ENCODE results near the gene TULP4.

The TULP4 gene

DNA sequence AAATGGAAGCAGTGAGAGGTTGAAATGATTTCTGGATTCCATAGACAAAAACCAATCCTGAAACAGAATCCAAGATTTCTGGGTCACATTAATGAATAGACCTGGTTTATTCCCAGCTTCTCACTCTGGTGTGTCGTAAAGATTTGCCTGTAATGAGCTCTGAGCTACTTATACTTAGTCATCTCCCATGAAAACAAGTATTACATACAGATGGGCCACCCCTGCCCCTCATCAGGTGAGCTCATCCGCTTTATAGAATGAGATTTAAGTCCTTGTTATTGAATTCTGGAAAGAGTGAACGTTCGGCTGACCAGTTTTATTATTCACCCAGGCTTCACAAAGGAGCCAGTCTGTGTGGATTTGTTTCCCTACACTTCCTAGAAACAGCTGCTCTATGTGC is 200.5 kb downstream of the TULP4 start:
- Histone ChIP-seq H3K36me3 (ENCODE audit: control insufficient read depth in 2 of 2, insufficient read depth in 1 of 2, low read length in 2 of 2) (peaks cover 0 to 7% of the 10 kb centered on the region in 2 experiments; a peak in 1 of 3 replicates), H3K4me3 (ENCODE audit: low read depth, low read length) (no peak overlapping the region), H3K27ac (ENCODE audit: extremely low read depth, low read depth, low read length) (no peak overlapping the region), H3K9me3 (ENCODE audit: control insufficient read depth, insufficient read depth, low read depth, low read length) (no peaks in the 10 kb centered on the region), H3K4me1 (ENCODE audit: control insufficient read depth, insufficient read depth, low read length) (no peaks in the 10 kb centered on the region)
- ChIA-PET POLR2A (no interaction called here), CTCF (interaction anchor here (0.6 to 1.7 kb wide), 3 partner anchors 9 to 797 kb away, joined by 3 to 6 read pairs (median 5); no protein-coding TSS in a partner anchor)
- peak; percentile 73; the same call in 1 of the 2 replicates for TF ChIP-seq ZNF10 (tag by site-specific recombination; IDR thresholded peaks at IDR 0.05)
- TF ChIP-seq, protein P1, sequence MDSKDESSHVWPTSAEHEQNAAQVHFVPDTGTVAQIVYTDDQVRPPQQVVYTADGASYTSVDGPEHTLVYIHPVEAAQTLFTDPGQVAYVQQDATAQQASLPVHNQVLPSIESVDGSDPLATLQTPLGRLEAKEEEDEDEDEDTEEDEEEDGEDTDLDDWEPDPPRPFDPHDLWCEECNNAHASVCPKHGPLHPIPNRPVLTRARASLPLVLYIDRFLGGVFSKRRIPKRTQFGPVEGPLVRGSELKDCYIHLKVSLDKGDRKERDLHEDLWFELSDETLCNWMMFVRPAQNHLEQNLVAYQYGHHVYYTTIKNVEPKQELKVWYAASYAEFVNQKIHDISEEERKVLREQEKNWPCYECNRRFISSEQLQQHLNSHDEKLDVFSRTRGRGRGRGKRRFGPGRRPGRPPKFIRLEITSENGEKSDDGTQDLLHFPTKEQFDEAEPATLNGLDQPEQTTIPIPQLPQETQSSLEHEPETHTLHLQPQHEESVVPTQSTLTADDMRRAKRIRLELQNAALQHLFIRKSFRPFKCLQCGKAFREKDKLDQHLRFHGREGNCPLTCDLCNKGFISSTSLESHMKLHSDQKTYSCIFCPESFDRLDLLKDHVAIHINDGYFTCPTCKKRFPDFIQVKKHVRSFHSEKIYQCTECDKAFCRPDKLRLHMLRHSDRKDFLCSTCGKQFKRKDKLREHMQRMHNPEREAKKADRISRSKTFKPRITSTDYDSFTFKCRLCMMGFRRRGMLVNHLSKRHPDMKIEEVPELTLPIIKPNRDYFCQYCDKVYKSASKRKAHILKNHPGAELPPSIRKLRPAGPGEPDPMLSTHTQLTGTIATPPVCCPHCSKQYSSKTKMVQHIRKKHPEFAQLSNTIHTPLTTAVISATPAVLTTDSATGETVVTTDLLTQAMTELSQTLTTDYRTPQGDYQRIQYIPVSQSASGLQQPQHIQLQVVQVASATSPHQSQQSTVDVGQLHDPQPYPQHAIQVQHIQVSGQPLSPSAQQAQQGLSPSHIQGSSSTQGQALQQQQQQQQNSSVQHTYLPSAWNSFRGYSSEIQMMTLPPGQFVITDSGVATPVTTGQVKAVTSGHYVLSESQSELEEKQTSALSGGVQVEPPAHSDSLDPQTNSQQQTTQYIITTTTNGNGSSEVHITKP (tag by site-specific recombination; IDR thresholded peaks at IDR 0.05), result peak; percentile 38; the same call in 1 of the 2 replicates
- no peak for TF ChIP-seq ZNF404 (tag by site-specific recombination; IDR thresholded peaks at IDR 0.05)

DNA sequence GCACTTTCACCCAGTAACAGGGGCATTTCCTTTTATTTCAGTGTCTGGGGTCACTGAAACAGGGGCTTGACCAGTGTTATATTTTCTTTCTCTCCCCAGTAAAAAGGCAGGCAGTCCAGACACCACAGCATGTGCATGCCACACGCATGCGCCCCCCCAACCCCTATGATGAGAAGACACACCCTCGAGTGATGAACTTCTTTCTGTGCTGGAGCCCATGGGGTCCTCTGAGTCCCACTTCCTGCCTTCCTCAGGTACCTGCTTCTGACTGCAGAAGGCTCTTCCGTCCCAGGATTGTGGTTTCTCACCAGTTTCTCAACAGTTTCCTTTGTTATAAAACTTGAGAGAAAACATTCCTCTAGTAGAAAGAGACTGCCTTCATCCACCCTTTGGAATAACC is 201.9 kb downstream of the TULP4 start:
- Histone ChIP-seq H3K4me3 (ENCODE audit: low read depth, low read length) (no peak overlapping the region), H3K9me3 (ENCODE audit: control insufficient read depth, insufficient read depth, low read depth, low read length) (no peaks in the 10 kb centered on the region), H3K27ac (ENCODE audit: extremely low read depth, low read depth, low read length) (no peak overlapping the region), H3K4me1 (ENCODE audit: control insufficient read depth, insufficient read depth, low read length) (0 out of 2 replicates have a peak, but pooled peaks cover 4% of the 10 kb centered on the region), H3K36me3 (ENCODE audit: control insufficient read depth in 2 of 2, insufficient read depth in 1 of 2, low read length in 2 of 2) (peaks cover 0 to 7% of the 10 kb centered on the region in 2 experiments; a peak in 1 of 3 replicates)
- TF ChIP-seq, protein P2, sequence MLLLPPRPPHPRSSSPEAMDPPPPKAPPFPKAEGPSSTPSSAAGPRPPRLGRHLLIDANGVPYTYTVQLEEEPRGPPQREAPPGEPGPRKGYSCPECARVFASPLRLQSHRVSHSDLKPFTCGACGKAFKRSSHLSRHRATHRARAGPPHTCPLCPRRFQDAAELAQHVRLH (tag by site-specific recombination; IDR thresholded peaks at IDR 0.05), result no peak
- TF ChIP-seq, protein P3, sequence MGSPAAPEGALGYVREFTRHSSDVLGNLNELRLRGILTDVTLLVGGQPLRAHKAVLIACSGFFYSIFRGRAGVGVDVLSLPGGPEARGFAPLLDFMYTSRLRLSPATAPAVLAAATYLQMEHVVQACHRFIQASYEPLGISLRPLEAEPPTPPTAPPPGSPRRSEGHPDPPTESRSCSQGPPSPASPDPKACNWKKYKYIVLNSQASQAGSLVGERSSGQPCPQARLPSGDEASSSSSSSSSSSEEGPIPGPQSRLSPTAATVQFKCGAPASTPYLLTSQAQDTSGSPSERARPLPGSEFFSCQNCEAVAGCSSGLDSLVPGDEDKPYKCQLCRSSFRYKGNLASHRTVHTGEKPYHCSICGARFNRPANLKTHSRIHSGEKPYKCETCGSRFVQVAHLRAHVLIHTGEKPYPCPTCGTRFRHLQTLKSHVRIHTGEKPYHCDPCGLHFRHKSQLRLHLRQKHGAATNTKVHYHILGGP (tag by site-specific recombination; IDR thresholded peaks at IDR 0.05), result no peak
- TF ChIP-seq ZNF266 (tag by site-specific recombination; IDR thresholded peaks at IDR 0.05; ENCODE audit: low read depth), result no peak
- ChIA-PET CTCF (interaction anchor here (1.0 to 1.7 kb wide), 3 partner anchors 293 to 300 kb away, joined by 3 to 5 read pairs (median 3); no protein-coding TSS in a partner anchor), POLR2A (no interaction called here)

DNA sequence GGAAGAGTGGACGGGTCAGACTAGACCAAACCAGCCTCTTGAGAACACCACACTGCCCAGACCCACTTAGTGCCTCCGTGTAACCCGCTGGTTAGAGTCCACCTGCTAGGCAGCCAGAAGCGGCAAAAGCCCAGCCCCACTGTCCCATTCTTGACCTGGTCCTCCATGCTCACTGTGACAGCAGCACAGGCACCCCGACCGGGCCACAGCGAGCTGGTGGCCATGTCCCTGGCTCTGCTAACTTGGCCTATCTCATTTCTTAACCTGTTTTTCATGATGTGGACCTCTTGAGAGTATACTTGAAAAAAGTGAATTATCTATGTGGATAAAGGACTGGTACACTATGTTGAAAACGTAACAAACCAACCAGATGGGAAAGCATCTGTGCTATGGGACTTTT is 202.7 kb downstream of the TULP4 start:
- Histone ChIP-seq H3K36me3 (ENCODE audit: control insufficient read depth in 2 of 2, insufficient read depth in 1 of 2, low read length in 2 of 2) (peaks cover 0 to 7% of the 10 kb centered on the region in 2 experiments; a peak in 1 of 3 replicates), H3K4me3 (ENCODE audit: low read depth, low read length) (no peak overlapping the region), H3K9me3 (ENCODE audit: control insufficient read depth, insufficient read depth, low read depth, low read length) (no peaks in the 10 kb centered on the region), H3K4me1 (ENCODE audit: control insufficient read depth, insufficient read depth, low read length) (0 out of 2 replicates have a peak, but pooled peaks cover 4% of the 10 kb centered on the region), H3K27ac (ENCODE audit: extremely low read depth, low read depth, low read length) (no peak overlapping the region)
- CTCF ChIA-PET, result interaction anchor here (0.5 to 1.6 kb wide), 3 partner anchors 93 to 301 kb away, joined by 3 read pairs; no protein-coding TSS in a partner anchor
- POLR2A ChIA-PET, result no interaction called here
- TF ChIP-seq ZNF707 (tag by site-specific recombination; IDR thresholded peaks at IDR 0.05), result no peak
- TF ChIP-seq, protein P4, sequence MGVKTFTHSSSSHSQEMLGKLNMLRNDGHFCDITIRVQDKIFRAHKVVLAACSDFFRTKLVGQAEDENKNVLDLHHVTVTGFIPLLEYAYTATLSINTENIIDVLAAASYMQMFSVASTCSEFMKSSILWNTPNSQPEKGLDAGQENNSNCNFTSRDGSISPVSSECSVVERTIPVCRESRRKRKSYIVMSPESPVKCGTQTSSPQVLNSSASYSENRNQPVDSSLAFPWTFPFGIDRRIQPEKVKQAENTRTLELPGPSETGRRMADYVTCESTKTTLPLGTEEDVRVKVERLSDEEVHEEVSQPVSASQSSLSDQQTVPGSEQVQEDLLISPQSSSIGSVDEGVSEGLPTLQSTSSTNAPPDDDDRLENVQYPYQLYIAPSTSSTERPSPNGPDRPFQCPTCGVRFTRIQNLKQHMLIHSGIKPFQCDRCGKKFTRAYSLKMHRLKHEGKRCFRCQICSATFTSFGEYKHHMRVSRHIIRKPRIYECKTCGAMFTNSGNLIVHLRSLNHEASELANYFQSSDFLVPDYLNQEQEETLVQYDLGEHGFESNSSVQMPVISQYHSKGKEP (tag by site-specific recombination; IDR thresholded peaks at IDR 0.05), result no peak
- TF ChIP-seq, protein P5, sequence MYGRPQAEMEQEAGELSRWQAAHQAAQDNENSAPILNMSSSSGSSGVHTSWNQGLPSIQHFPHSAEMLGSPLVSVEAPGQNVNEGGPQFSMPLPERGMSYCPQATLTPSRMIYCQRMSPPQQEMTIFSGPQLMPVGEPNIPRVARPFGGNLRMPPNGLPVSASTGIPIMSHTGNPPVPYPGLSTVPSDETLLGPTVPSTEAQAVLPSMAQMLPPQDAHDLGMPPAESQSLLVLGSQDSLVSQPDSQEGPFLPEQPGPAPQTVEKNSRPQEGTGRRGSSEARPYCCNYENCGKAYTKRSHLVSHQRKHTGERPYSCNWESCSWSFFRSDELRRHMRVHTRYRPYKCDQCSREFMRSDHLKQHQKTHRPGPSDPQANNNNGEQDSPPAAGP (tag by site-specific recombination; IDR thresholded peaks at IDR 0.05), result no peak
- TF ChIP-seq, protein P6, sequence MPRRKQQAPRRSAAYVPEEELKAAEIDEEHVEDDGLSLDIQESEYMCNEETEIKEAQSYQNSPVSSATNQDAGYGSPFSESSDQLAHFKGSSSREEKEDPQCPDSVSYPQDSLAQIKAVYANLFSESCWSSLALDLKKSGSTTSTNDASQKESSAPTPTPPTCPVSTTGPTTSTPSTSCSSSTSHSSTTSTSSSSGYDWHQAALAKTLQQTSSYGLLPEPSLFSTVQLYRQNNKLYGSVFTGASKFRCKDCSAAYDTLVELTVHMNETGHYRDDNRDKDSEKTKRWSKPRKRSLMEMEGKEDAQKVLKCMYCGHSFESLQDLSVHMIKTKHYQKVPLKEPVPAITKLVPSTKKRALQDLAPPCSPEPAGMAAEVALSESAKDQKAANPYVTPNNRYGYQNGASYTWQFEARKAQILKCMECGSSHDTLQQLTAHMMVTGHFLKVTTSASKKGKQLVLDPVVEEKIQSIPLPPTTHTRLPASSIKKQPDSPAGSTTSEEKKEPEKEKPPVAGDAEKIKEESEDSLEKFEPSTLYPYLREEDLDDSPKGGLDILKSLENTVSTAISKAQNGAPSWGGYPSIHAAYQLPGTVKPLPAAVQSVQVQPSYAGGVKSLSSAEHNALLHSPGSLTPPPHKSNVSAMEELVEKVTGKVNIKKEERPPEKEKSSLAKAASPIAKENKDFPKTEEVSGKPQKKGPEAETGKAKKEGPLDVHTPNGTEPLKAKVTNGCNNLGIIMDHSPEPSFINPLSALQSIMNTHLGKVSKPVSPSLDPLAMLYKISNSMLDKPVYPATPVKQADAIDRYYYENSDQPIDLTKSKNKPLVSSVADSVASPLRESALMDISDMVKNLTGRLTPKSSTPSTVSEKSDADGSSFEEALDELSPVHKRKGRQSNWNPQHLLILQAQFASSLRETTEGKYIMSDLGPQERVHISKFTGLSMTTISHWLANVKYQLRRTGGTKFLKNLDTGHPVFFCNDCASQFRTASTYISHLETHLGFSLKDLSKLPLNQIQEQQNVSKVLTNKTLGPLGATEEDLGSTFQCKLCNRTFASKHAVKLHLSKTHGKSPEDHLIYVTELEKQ (tag by site-specific recombination; IDR thresholded peaks at IDR 0.05; ENCODE audit: borderline replicate concordance), result no peak
- no peak for TF ChIP-seq ZNF335 (tag by site-specific recombination; conservative IDR thresholded peaks at IDR 0.05)
- no peak for TF ChIP-seq ZNF544 (tag by site-specific recombination; IDR thresholded peaks at IDR 0.05)
- no peak for TF ChIP-seq ZXDB (tag by site-specific recombination; IDR thresholded peaks at IDR 0.05)
- TF ChIP-seq HOXC10 (CRISPR knock-in tag; IDR thresholded peaks at IDR 0.05), result no peak
- TF ChIP-seq ZNF585B (tag by site-specific recombination; IDR thresholded peaks at IDR 0.05), result no peak
- no peak for TF ChIP-seq ZNF768 (tag by site-specific recombination; IDR thresholded peaks at IDR 0.05)
- TF ChIP-seq ZNF776 (tag by site-specific recombination; IDR thresholded peaks at IDR 0.05; ENCODE audit: borderline replicate concordance), result no peak

Data from HEK293 (cell line).